ENCODE measurements around the gene SCN10A. TPM values are rescaled to one million over a fixed set of nuclear protein-coding genes. Genes with fewer than 3 reads are reported as not detected.

The SCN10A gene
- total RNA-seq, 4 donors from 2014 or later, result not detected

DNA sequence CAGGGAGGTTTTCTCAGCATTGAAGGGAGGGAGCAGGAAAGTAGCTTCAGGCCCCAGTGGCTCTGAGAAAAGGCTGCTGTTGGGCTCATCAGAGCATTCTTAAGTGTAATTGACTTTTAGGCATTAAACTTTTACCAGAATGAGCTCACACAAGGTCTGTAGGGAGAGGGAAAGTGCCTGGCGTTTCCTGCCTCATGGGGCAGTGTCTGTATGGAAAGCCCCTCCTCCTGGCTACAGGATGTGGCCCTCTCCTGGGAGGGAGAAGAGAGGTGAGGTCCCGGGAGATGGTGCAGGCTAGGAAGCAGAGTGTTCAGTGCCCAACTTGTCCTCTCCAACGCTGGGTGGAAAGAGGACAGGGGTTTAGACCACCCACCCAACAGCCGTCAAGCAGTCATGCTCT, 21.3 kb upstream of the SCN10A start:
- Histone ChIP-seq H3K36me3 (no peaks in the 10 kb centered on the region), H3K27me3 (peaks cover 5% of the 10 kb centered on the region), H3K9me3 (no peaks in the 10 kb centered on the region), H3K27ac (no peak overlapping the region), H3K4me3 (no peak overlapping the region), H3K4me1 (peaks cover 4% of the 10 kb centered on the region)
- DNase-seq (ENCODE audit: low spot score in 2 of 2), result no peak
- TF ChIP-seq, protein P1, sequence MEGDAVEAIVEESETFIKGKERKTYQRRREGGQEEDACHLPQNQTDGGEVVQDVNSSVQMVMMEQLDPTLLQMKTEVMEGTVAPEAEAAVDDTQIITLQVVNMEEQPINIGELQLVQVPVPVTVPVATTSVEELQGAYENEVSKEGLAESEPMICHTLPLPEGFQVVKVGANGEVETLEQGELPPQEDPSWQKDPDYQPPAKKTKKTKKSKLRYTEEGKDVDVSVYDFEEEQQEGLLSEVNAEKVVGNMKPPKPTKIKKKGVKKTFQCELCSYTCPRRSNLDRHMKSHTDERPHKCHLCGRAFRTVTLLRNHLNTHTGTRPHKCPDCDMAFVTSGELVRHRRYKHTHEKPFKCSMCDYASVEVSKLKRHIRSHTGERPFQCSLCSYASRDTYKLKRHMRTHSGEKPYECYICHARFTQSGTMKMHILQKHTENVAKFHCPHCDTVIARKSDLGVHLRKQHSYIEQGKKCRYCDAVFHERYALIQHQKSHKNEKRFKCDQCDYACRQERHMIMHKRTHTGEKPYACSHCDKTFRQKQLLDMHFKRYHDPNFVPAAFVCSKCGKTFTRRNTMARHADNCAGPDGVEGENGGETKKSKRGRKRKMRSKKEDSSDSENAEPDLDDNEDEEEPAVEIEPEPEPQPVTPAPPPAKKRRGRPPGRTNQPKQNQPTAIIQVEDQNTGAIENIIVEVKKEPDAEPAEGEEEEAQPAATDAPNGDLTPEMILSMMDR (IDR thresholded peaks at IDR 0.05), result no peak
- TF ChIP-seq POLR2A (IDR thresholded peaks at IDR 0.05) (no peak), EP300 (IDR thresholded peaks at IDR 0.05) (no peak), POLR2AphosphoS5 (IDR thresholded peaks at IDR 0.05) (no peak)
- 60% methylated on average over 4 of the region's 4 CpGs for WGBS

DNA sequence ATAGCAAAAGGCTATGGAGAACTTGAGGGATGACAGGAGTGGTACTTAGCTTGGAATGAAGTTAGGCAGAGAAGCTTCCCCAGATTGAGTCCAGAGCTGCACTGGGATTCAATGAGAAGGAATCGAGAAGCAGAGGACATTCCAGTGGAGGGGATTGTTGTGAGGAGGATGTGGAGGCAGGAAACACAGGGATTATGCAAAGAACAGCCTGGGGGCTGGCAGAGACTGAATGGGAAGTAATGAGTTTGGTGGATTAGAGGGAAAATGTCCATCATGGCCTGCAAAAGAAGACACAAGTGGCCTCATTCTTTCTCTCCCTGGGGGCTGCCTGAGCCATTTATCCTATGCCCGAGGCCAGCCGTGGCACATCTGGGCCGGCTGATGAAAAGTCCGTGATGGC, 20.5 kb upstream of the SCN10A start:
- no peaks in the 10 kb centered on the region for H3K36me3 ChIP-seq
- H3K27ac ChIP-seq, result no peak overlapping the region
- peaks cover 4% of the 10 kb centered on the region for H3K4me1 ChIP-seq
- DNase-seq (ENCODE audit: low spot score in 2 of 2), result no peak
- no peak overlapping the region for H3K4me3 ChIP-seq
- no peak for TF ChIP-seq POLR2AphosphoS5 (IDR thresholded peaks at IDR 0.05)
- no peak for TF ChIP-seq EP300 (IDR thresholded peaks at IDR 0.05)
- TF ChIP-seq POLR2A (IDR thresholded peaks at IDR 0.05), result no peak
- TF ChIP-seq, protein P1 (IDR thresholded peaks at IDR 0.05), result no peak
- no peaks in the 10 kb centered on the region for H3K27me3 ChIP-seq
- H3K9me3 ChIP-seq, result no peaks in the 10 kb centered on the region
- 73% methylated on average over 5 of the region's 5 CpGs for WGBS

DNA sequence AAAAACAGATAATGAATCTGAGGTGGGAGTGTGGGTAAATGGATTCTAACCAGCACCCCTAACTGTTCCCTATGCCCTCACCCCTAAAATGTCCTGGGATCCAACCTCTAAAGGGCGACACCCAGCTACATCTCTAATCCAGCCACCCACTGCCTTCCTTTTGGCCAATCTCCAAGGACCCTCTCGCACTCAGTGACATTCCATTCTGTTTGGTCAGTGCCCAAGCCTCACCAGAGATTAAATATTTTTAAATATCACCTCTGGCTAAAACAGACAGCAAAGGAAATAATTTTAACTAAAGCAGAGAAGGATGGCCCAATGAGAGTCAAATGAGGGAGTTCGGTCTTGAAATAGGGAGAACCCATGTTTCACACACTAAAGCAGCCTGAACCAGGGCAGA, 19.9 kb upstream of the SCN10A start:
- Histone ChIP-seq H3K36me3 (no peaks in the 10 kb centered on the region), H3K4me3 (no peak overlapping the region), H3K27me3 (no peaks in the 10 kb centered on the region), H3K27ac (no peak overlapping the region), H3K4me1 (peaks cover 4% of the 10 kb centered on the region), H3K9me3 (no peaks in the 10 kb centered on the region)
- no peak for TF ChIP-seq EP300 (IDR thresholded peaks at IDR 0.05)
- TF ChIP-seq, protein P1 (IDR thresholded peaks at IDR 0.05), result no peak
- no peak for DNase-seq (ENCODE audit: low spot score in 2 of 2)
- WGBS, result 71% methylated on average over 3 of the region's 3 CpGs

DNA sequence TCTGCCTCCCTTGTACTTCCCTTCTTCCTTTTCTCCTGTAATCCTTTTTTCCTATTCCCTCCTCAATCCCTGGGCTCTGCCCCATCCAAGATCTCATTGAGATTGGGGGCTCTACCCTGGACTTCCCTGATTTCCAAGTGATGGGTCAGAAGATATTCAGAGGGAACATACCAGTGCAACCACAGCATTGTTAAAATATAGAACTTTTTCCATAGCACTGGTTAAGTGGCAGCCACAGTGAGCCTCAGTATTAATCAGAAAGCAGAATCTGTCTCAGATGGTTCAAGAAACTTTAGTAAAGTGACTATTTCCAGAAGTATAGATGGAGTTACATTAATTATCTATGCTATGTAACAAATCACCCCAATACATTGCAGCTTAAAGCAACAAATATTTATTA, 18.7 kb upstream of the SCN10A start:
- TF ChIP-seq POLR2A (IDR thresholded peaks at IDR 0.05) (no peak), POLR2AphosphoS5 (IDR thresholded peaks at IDR 0.05) (no peak), EP300 (IDR thresholded peaks at IDR 0.05) (no peak)
- TF ChIP-seq, protein P1 (IDR thresholded peaks at IDR 0.05), result no peak
- Histone ChIP-seq H3K4me3 (no peak overlapping the region), H3K27ac (no peak overlapping the region), H3K36me3 (no peaks in the 10 kb centered on the region), H3K9me3 (no peaks in the 10 kb centered on the region), H3K27me3 (no peaks in the 10 kb centered on the region), H3K4me1 (peaks cover 4% of the 10 kb centered on the region)
- no peak for DNase-seq (ENCODE audit: low spot score in 2 of 2)

DNA sequence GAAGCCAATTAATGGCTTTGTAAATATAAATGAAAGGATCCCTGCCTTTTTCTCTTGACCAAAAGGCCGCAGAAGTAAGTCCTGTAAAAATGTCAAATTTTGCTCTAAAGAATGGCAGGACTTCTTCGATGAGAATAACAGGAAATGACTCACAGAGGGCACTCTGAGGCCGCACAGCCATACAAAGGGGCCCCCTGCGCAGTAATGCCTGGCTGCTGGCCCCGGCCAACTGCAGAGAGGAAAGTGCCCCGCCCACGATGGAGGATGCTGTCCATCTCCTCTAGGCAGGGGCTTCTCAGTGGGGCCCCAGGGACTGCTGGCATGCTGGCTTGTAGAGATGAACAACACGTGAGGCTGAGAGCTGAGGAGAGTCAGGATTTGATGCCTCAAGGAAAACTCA, 18.1 kb upstream of the SCN10A start:
- no peak for TF ChIP-seq POLR2A (IDR thresholded peaks at IDR 0.05)
- TF ChIP-seq EP300 (IDR thresholded peaks at IDR 0.05), result no peak
- TF ChIP-seq, protein P1 (IDR thresholded peaks at IDR 0.05), result no peak
- no peak for TF ChIP-seq POLR2AphosphoS5 (IDR thresholded peaks at IDR 0.05)
- H3K4me1 ChIP-seq, result peaks cover 4% of the 10 kb centered on the region
- WGBS, result 16% methylated on average over 8 of the region's 8 CpGs
- peak in 1 of 2 donors; percentile 66 for DNase-seq (ENCODE audit: low spot score in 2 of 2)
- H3K9me3 ChIP-seq, result no peaks in the 10 kb centered on the region
- H3K27ac ChIP-seq, result no peak overlapping the region
- no peaks in the 10 kb centered on the region for H3K27me3 ChIP-seq
- no peaks in the 10 kb centered on the region for H3K36me3 ChIP-seq
- no peak overlapping the region for H3K4me3 ChIP-seq

Measured in suprapubic skin (tissue), 4 donors.